Kidney (tissue), 14 donors: ENCODE results near the gene PSMD11. TPM values are rescaled to one million over a fixed set of nuclear protein-coding genes. Genes with fewer than 3 reads are reported as not detected.
A peak's percentile ranks its signal among the peaks of the same experiment; 100 is the strongest.

ENCODE experiments used
- DNase-seq, 5 donors: peaks; one replicate each; pipeline ENCODE4 v3.0.0-alpha.2; 2013 to 2020
- FAIRE-seq: peaks from 2 replicates; lab custom pipeline; 2012; peaks lifted over from hg19 to GRCh38; lab: Jason Lieb, UNC
- H3K27ac ChIP-seq, 2 donors: one replicate each; pipeline ENCODE4 v1.7.0; 2013; ENCODE audit warnings: low read depth in 2 of 2, low read length in 2 of 2, inconsistent platforms in 1 of 2
- H3K27me3 ChIP-seq: one replicate; pipeline ENCODE4 v1.7.1; 2013; ENCODE audit warnings: low read length, inconsistent platforms; ENCODE audit not compliant: control insufficient read depth, insufficient read depth
- H3K36me3 ChIP-seq, 3 donors: one replicate each; pipeline versions ENCODE4 v1.7.0 to v1.7.1; 2013; ENCODE audit warnings: low read length in 3 of 3, control low read depth in 1 of 3, inconsistent platforms in 1 of 3; ENCODE audit not compliant: insufficient read depth in 3 of 3, control insufficient read depth in 2 of 3
- H3K4me1 ChIP-seq, 3 donors: one replicate each; pipeline versions ENCODE4 v1.7.0 to v1.7.1; 2013; ENCODE audit warnings: low read length in 3 of 3, inconsistent platforms in 1 of 3, low read depth in 1 of 3; ENCODE audit not compliant: control insufficient read depth in 2 of 3, insufficient read depth in 2 of 3
- H3K4me3 ChIP-seq, 3 donors: one replicate each; pipeline versions ENCODE4 v1.7.0 to v1.8.1; 2013; ENCODE audit warnings: low read length in 3 of 3, control low read depth in 1 of 3, inconsistent platforms in 1 of 3
- H3K9ac ChIP-seq, 3 donors: one replicate each; pipeline versions ENCODE4 v1.7.0 to v1.7.1; 2013; ENCODE audit warnings: low read length in 3 of 3, control low read depth in 1 of 3, inconsistent platforms in 1 of 3
- H3K9me3 ChIP-seq, 3 donors: one replicate each; pipeline versions ENCODE4 v1.7.0 to v1.7.1; 2013; ENCODE audit warnings: low read length in 3 of 3, control low read depth in 1 of 3, inconsistent platforms in 1 of 3; ENCODE audit not compliant: control insufficient read depth in 2 of 3, insufficient read depth in 1 of 3
- intact Hi-C: fragments of 100-400 bp; cut with DNase I; formaldehyde crosslinking; loops from one replicate; pipeline ENCODE4 v1.11.1; 2022
- polyA plus RNA-seq: library from polyadenylated mRNA; stranded (reverse); fragments of 350-450 nt; fragmentation: Illumina TruSeq; extraction: RNeasy Lipid Tissue Mini Kit (QIAGEN cat#74804); gene quantifications from one replicate; pipeline ENCODE4 v1.2.3, GENCODE V29; 2014; ENCODE audit warnings: low read depth, low replicate concordance; ENCODE audit not compliant: insufficient read depth
- total RNA-seq: library from RNA; stranded (reverse); fragmentation: NEBNext Ultra II Directional; extraction: Animal tissue kit (Norgen Biotek cat#: 25700); gene quantifications from one replicate; pipeline ENCODE4 v1.2.1, GENCODE V29; 2021
- TF ChIP-seq, protein P1 (sequence below): IDR thresholded peaks from 3 replicates; pipeline ENCODE4 v1.5.1; 2012; ENCODE audit warnings: mild to moderate bottlenecking, moderate library complexity, borderline replicate concordance; ENCODE audit not compliant: insufficient read depth; ENCODE audit errors: extremely low read depth
- donor health status: control.
- donor health status: control.
- donor health status: control.
- donor health status: control.
- donor health status: control.
- donor health status: DM: yes; HTN: yes; CAD: no.
- donor health status: Normal renal cell carcinoma (clear cell type).

PSMD11 gene
- total and polyA plus RNA-seq, 2 donors from 2014 or later = 65.1 to 67.5 TPM

DNA sequence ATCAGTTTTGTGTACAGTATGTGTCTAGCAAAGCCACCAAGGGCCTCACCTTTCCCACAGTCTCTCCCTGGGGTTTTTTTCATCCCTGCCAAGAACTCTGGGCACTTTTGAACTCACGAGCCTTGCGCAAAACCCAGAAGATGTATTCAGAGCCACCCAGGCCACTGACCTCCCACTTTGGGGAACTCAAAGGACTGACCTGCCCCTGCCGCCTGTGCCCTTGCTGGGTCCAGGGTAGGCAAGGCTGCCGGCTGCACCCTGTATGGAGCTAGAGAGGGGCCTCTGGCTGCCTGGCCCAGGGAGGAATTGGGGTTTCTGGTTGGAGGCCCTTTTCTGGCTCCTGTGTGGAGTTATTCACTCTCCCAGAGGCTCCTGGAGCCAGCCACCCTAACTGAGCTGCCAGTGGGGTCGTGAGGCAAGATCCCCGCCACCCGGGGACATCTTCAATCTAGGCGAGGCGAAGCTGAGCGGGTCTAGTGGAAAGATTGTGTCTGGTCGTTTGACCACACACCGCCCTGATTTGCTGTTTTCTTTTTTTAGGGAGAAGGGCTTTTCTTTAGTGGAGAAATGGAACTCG lies 44.4 kb downstream of the PSMD11 start:
- H3K4me1 ChIP-seq = peaks cover 0 to 13% (median 4%) of the 10 kb centered on the region in 3 donors
- no peak overlapping the region for H3K4me3 ChIP-seq
- no peaks in the 10 kb centered on the region for H3K36me3 ChIP-seq
- no peaks in the 10 kb centered on the region for H3K27me3 ChIP-seq
- no peaks in the 10 kb centered on the region for H3K9me3 ChIP-seq
- TF ChIP-seq, protein P1, sequence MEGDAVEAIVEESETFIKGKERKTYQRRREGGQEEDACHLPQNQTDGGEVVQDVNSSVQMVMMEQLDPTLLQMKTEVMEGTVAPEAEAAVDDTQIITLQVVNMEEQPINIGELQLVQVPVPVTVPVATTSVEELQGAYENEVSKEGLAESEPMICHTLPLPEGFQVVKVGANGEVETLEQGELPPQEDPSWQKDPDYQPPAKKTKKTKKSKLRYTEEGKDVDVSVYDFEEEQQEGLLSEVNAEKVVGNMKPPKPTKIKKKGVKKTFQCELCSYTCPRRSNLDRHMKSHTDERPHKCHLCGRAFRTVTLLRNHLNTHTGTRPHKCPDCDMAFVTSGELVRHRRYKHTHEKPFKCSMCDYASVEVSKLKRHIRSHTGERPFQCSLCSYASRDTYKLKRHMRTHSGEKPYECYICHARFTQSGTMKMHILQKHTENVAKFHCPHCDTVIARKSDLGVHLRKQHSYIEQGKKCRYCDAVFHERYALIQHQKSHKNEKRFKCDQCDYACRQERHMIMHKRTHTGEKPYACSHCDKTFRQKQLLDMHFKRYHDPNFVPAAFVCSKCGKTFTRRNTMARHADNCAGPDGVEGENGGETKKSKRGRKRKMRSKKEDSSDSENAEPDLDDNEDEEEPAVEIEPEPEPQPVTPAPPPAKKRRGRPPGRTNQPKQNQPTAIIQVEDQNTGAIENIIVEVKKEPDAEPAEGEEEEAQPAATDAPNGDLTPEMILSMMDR = no peak
- FAIRE-seq (no peak), DNase-seq (no peak)
- no peak overlapping the region for H3K9ac ChIP-seq
- intact Hi-C loops = loop anchor here (10.0 kb wide), 1 partner anchor 266 kb away; no protein-coding TSS in a partner anchor
- no peak overlapping the region for H3K27ac ChIP-seq

- TF ChIP-seq, protein P1 = no peak
- H3K9ac ChIP-seq = no peak overlapping the region
- FAIRE-seq (no peak), DNase-seq (no peak)
- no peak overlapping the region for H3K27ac ChIP-seq
- H3K4me1 ChIP-seq = peaks cover 0 to 8% (median 4%) of the 10 kb centered on the region in 3 donors
- no peaks in the 10 kb centered on the region for H3K27me3 ChIP-seq
- H3K4me3 ChIP-seq = no peak overlapping the region
- H3K36me3 ChIP-seq = no peaks in the 10 kb centered on the region
- no peaks in the 10 kb centered on the region for H3K9me3 ChIP-seq
- intact Hi-C loops = loop anchor here (10.0 kb wide), 1 partner anchor 265 kb away; no protein-coding TSS in a partner anchor
Measured at GRCh38 chr17:32489320-32490100, 45.2 kb downstream of the PSMD11 start.

DNA sequence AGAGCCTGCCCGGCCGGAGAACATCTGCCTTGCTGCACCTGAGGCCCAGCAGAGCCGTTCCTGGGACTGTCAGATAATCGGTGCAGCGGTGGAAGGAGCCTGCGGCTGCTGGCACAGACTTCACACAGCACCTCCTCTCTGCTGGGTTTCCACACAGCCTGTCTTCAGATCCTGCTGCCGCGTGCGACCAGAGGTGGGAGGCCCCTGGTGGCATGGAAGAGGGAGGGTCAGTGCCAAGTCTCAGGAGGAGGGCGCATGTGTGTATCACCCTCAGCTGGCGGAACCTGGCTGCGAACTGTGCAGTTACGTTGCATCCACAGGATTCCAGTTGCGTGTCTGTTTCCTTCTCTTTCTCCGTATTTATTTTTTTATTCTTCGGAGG lies 45.8 kb downstream of the PSMD11 start:
- no peaks in the 10 kb centered on the region for H3K36me3 ChIP-seq
- H3K4me3 ChIP-seq = no peak overlapping the region
- DNase-seq (peak in 3 of 5 donors; percentile 15 to 53 (median 42)), FAIRE-seq (no peak)
- H3K9ac ChIP-seq = no peak overlapping the region
- no peak overlapping the region for H3K27ac ChIP-seq
- TF ChIP-seq, protein P1 = no peak
- no peaks in the 10 kb centered on the region for H3K27me3 ChIP-seq
- intact Hi-C loops = no loop called here
- H3K9me3 ChIP-seq = no peaks in the 10 kb centered on the region
- H3K4me1 ChIP-seq = peaks cover 0 to 8% (median 4%) of the 10 kb centered on the region in 3 donors
